NCI-H510A (cell line): ENCODE data around the gene KPTN.
A peak's percentile ranks its signal among the peaks of the same experiment; 100 is the strongest.

Source experiments
- DNase-seq: peaks from one replicate; lab custom pipeline; 2025; lab: John Stamatoyannopoulos, UW

The KPTN gene

DNA sequence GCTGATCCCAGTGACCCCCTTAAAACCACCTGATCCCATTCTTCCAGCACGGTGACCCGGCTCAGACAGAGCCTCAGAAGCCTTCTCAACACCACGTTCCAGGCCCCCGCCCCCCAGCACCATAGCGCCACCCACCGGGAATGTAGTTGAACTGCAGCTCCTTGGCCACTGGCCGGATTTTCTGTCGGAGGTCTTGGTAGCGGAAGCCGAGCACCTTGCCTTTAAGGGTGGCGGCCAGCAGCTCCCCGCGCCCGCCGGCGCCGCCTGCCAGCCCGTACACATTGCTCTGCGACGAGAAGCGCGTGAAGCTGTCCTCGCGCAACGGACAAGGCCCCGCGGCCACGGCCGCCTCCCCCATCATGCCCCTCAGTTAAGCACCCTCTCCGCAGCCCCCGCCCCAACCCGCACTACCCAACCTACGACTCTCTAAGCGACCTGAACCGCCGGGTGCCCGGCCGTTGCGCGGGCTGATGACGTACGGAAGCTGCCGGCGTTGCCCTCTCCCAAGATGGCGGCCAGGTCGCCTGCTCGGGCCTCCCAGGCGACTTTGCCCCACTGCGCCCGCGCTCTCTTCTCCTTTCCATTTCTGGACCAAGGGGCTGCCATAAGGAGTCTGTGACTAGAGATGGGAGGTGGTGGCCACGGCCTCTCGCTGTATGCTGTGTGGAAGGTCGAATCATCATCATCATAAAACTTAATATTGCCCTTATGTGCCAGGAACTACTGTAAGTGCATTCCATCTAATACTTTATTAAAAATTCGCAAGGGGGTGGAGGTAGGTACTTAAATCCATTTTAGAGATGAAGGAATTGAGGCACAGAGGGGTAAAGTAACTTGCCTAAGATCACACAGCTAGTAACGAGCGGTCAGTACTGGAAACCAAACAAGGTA lies at the start of gene KPTN:
TSS of gene KPTN (minus strand) at position 420 of the 891 bp plus-strand sequence. CDS start at position 361, 59 bp downstream.
- DNase-seq, result peak; percentile 84

DNA sequence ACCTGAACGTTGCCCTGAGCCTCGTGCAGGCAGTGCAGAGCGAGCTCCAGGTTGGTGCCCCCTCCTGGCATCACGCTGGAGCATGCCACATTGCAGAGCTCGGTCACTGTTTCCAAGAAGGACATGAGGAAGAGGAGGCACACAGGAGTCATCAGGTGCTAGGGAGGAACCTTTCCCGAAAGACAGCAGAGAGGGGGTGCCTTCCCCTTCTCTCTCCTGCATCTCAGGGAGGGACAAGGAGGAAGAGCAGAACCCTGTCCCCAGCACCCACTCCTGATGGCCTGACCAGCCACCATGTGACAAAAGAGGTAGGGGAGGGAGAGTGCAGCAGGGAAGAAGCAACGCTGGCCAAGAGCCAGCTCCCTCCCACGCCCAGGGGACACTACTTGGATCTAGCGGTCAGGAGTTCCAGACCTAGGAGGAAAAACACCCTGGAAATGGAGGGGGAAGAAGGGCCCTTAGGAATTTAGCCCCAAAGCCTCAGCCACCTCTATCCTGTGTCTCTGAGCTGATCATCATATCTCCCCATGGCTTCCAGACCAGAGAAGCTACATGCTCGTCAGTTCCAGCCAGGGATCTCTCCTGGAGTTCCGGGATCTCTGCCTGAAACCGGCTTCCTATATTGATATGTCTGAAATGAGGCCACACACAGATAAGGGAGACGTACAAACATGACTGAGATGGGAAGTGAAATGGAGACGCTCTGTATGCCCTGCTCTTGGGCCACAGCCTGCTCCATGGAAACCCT lies 47.8 kb upstream of the KPTN start:
- DNase-seq, result no peak

DNA sequence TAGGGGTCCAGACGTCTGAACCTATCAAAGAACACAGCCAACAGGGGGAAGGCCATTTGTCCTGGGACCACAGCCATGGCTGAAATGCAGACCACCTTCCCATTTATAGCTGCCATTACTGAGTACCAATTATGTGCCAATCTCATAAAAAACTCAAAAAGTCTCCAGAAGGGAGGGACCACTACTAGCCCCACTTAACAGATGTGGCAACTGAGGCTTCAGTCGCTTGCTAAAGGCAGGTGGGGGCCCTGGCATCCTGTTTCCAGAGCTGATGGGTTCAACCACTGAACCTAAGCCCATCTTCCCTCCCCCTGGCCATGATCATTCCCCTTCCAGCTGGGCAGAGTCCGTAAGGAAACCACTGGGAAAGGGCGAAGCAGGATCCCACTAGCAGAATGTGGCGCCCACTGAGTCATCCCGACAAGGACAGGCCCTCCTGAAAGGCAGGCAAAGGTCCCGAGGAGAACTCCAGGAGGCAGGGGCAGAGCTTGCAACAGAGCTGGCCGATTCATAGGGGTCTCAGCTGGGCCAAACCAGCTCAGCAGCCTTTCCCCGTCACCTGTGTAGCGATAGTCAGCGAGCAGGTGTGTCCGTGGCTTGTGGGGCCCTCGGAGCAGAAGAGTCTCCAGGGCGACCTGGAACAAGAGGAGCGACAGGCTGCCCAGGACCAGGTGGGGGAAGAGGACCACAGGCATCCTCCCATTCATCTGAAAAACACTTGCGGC lies 45.2 kb upstream of the KPTN start:
- no peak for DNase-seq

DNA sequence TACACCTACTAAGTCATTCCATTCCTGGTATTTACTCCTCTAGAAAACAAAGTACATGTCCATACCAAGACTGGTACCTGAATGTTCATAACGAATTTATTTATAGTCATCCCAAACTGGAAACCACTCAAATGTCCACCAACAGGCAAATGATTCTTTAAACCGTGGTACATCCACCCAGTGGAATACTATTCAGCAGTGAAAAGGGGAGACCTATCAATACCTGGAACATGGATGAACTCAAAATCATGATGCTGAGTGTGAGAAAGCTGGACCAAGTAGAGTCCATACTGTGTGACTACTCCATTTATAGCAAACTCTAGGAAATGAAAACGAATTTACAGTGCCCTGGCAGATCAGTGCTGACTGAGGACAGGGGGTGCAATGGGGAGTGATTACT lies 42.8 kb upstream of the KPTN start:
- DNase-seq, result no peak

DNA sequence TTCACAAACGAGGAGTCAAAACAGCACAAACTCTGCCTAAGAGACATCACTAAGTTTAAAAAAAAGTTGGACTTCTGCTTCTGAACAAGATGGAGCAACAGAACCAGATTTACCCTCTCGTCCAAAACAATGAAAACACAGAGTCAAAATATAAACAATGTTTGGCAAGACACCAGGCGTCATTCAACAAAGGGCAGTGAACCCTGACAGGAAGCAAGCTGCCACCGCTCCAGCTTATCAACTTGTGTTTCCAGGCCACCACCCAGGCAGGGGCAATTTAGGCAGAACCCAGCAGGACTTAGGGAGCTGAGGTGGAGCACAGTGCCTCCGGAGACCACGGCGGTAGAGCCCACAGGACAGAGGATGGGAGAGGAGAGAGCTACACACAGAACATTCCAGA lies 39.5 kb upstream of the KPTN start:
- no peak for DNase-seq

DNA sequence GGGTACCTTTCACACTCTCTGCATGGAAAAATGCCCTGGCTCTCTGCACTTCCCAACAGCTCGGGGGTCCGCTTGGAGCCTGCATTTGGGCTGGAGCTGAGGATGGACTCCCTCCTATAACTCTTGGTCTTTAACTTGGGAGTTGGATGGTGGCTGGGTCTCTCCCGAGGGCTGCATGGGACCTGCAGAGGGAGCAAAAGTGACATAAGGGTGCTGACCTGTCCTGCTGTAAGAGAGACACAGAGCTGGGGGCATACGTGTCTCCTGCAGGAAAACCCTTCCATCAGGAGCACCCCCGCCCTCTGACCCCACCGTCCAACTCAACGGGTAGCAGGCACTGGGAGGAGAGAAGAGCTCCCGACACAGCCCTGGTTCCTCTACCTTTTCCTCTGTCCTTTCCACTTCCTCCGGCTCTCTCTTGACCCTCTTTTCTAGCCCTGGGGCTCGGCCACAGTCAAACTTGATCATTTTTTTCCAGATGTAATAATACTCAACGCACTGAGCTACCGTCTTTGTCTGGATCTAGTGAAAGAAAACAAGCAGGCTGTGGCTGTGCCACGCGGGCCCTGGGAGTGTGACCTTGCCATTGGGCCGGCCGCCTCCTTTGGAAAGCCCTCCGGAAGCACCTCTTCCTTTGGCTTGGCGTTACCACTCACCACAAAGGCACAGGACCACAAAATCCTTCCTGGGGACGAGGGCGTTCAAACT lies 37.6 kb upstream of the KPTN start:
- no peak for DNase-seq

DNA sequence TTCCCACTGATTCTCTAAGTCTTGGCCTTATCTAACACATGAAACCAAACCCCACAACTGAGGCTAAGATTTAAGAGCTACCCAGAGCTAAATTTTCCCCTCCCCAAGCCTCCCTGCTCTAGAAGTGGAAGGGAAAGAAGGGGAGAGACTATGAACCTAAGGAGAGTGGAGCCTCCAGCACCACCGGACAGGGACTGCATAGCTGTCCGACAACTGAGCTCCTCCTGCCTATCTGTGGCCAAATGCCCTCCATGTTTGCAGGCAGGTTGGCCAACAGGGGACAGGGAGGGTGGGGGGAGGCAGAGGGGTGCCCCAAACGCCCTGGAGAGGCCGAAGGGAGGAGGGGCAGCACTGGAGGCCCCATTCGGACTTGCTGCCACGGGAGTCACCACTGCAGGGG lies 36.8 kb upstream of the KPTN start:
- DNase-seq, result no peak

DNA sequence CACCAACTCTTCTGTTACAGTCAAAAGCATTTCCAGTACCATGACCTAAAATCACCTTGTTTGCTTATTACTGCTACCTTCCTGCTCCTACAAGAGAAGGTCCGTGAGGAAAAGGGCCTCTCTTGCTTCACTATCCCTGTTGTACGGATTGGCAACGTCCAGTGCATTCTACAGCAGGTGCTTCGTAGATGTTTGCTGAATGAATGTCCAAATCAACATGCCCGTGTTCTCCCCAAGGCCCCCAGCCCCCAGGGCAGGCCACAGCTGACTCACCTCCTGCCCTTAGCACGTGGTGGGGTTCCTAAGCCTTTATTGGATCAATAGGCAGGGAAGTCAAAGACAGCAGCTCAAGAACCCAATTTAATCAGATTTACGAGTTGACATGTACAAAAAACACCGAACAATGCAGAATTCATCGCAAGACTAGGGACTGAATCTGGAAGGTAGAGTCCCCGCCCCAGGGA lies 36.4 kb upstream of the KPTN start:
- DNase-seq, result no peak

DNA sequence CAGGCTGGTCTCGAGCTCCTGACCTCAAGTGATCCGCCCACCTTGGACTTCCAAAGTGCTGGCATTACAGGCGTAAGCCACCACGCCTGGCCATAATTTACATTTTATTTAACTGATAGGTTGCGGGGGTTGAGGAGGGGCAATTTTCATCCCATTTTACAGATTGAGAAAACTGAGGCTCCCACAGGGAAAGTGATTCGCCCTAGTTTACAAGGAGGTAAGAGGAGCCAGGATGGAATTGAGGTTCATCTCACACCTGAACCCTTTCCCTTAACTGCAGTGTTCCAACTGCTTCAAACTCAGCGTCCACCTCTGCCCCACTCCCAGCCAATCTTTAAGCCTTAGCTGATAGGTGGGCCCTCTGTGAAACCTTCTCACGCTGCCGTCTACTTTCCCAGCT lies 34.8 kb upstream of the KPTN start:
- no peak for DNase-seq

DNA sequence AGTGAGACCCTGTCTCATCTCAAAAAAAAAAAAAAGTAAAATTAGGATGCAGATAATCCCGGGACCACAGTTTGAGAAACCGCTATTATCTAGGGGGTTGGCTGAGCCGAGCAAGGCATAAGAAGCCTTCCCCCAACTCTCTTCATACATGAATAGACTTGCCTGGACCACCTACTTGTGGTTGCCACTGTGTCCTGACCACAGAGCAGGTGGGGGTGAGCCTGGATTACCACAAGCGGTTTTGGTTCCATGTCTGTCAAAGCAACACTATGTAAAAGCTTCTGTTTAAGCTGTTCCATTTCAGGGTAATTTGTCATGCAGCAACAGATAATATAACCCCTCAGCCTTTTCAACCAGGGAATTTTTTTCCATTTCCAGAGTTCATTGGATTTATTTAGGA lies 34.1 kb upstream of the KPTN start:
- DNase-seq, result no peak

DNA sequence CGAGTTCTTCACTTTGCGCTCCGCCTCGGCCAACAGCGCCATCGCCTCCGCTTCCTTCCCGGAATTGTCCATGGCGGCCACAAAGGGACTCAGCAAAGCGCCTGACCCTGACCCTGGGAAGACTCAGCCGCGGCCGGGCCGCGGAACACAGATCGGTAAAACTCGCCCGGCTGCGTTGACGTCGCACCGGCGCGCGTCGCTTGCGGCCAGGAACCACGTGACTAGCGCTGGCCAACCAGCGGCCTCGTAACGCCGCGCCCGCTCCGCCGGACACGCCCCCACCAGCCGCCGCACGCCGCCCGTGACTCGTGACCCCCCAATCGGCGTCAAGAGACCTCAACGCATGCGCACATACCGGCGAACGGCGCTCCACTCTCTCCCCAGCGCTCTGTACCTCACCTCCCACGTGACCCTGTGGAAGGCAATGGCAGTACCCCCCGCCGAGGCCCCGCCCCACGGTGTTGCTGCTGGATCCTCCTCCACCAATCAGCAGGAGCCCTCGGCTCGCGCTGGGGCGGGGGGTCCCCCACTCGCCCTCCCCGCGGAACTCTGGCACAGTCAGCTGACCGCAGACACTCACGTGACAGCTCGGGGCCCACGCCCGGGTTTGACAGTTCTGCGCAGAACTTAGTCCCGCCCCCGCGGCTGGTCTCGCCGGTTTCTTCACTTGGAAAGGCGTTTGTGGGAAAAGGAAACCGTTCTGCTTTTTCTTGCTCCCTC lies 31.0 kb upstream of the KPTN start, which contains the start of gene NAPA:
TSS of gene NAPA (minus strand) at position 195 of the 720 bp plus-strand sequence. CDS start at position 72, 123 bp downstream.
- peak; percentile 99 for DNase-seq

DNA sequence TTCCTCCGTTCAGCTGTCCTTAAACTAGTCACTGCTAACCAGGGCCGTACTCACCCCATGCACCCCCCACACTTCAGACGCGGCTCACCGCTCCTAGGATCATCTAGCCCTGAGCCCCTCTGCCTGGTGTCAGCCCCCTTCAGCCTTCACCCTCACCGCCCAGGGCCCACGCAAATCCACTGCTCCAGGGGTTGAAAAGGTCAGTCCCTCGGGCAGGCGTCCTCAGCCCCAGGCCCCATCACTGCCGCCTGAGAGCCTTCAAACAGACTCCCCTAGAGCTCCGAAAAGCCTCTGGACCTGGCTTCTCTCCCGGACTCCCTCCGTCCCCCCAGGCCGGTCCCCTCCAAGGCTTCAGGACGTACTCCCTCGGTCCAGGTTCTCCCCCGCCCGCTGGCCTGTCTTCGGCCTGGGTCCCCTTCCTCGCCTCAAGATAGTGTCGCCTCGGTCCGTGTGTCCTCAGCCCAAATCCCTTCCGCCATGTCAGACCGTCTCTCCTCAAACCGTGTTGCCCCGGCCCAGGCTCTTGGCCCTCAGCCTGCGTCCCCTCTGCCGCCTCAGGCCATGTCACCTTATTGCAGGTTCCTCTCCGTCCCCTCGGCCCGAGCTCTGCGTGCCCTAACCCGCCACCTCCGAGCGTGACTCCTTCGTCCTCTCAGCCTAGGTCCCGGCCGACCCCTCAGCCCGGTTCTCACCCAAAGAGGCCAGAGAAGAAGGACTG lies 30.3 kb upstream of the KPTN start:
- no peak for DNase-seq

DNA sequence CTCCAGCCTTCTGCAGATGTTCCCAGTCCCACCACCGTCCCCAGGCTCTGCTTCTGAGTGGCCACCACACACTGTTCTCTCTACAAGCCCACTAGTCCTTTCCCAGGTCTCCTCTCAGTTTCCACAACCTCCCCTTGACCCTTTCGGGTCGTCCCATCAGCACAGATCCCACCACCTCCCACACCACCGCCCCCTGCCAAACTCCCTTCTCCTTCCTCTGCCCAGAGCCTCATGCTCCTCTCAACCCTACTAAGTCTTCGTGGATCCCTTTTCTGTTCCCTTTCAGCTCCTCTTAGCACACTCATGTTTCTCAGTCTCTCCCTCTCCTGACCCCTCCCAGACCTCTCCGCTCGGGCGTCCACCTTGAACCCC lies 28.9 kb upstream of the KPTN start:
- DNase-seq, result no peak

DNA sequence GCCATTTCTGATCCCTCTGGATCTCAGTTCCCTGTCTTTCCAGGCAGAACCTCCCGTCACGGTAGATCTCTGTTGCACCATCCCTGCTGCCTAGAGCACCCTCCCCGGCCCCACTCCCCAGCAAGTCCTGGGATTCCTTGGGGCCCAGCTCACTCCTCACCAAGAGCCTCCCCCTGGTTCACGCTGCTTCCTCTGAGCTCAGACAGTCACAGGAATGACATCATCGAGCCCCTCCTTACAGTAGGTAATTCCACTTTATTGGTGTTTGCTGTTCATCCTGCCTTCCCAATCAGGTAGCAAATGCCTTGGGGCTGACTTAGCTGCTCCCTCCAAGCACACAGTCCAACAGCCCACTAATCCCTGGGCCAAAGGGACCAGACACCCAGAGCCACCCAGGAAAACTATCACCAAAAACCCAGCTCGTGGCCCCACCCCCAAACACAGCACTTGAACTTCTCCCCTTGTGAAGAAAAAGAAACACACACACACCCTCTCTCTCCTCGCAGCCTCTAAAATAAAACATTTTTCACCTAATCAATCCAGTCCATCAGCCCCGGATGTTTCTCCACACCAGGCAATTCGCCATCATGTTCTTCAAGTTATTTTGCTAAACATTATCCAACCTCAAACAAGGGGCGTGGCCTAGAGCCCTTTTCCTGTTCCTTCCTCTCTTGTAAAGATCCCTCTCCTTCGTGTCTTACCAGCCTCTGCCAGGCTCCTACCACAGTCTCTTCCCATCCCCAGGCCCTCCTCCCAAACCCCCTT lies 28.3 kb upstream of the KPTN start:
- DNase-seq, result no peak

DNA sequence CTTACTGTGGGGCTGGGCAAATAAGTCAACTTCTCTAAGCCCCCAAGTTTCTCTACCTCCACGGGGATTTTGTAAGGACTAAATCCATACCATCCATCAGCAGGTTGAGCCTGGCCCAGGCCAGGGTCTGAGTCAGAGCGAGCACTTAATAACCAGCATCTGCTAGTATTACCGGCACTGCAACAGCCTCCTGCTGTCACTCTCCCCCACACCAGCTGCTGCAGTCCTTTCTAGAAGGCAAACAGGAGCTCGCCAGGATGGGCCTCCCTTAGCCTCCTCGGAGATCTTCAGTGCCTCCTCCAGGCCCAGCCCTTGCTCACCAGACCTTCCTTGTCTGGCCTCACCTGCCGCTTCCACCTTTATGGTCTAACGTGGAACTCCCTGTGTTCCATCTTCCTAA lies 27.7 kb upstream of the KPTN start:
- DNase-seq, result no peak

DNA sequence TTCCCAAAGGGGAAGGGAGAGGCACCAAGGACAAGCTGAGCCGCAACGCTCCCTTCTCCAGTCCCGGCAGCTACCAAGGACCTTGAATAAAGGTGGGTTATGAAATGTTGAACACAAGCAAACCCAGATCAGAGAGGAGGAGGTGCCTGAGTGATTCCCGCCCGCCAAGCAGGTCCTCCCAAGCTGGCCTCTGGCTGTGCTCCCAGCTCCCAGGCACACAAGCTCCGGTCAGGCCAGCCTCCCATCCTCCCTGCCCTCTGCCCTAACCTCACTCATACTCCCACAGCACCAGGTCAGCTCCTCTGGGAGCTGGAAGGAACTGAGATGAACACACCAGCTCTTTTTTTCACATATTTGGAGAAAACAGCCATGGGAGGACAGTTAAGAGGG lies 27.1 kb upstream of the KPTN start:
- DNase-seq, result no peak

DNA sequence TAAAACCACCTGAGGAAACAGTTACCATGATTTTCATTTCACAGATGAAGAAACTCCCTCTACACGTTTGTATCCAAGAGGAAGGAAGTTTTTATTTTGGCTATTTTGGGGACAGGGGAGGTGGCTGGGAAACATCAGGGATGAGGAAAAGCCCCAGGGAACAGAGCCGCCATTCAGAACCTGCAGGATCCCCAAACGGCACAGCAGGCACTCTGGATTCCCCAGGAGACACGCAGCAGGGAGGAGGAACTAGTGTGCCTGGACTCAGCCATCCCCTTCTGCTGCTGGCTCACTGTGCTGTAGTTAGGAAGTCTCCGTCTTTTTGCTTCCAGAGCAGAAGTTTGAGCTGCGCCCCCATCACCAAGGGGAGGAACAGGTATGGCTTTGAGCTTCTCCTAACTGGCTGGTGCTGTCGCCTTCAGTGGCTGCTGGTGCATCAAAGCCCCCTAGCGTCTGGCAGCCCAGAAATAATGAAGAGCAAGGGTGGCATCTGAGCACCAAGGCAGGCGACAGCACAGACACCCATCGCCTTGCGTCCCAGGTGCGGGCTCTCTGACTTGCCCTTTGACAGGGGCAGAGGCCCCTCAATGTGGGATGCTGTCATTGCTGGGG lies 26.6 kb upstream of the KPTN start:
- no peak for DNase-seq

DNA sequence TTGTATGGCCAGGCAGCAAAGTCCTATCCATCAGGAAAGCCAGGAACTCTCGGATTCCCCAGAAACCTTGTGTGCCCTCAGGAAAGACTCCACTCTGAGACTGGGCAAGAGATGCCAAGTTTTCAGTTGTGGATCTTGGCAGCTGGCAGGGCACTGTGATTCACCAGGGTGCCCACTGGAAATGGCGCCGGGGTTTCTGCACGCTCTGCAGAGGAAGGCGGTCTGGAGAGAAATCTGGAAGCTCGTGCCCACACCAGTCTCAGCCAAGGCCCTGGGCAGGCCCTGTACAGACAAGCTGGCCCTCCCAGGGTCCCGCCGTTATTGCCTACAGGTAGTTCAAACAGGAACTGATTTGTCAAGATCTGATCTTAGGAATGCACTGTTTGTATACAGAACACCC lies 26.0 kb upstream of the KPTN start:
- no peak for DNase-seq

DNA sequence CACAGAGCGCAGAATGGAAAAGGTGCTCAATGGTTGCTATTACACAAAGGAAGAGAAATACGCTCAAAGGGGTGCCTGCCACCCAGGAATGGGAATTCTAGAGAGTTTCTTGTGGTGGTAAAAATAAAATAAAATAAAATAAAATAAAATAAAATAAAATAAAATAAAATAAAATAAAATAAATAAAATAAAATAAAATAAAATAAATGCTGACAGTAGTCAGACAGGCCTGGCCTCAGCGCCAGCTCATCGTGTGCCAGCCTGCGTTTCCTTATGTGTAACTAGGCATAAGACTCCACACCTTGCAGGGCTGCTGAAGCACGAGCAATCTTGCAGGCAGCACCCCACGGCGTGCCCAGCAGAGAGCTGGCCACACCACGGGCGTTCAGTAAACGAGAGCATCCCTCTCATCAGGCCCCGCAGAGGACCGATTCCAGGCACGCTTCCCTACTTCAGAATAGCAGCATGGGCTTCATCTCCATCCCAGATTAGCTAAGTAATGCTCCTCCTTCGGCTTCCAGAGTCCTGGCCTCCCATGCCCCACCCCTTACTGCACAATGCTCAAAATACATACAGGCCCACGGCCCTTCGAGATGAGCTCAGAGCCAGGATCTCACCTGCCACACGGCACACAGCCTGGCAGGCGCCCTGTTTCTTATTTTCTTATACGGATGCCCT lies 25.3 kb upstream of the KPTN start:
- no peak for DNase-seq
